Measurements from ENCODE around the gene ACSF2. TPM values are rescaled to one million over a fixed set of nuclear protein-coding genes. Genes with fewer than 3 reads are reported as not detected.

The ACSF2 gene
- polyA plus RNA-seq, 10 donors: 42.8 to 77.0 (median 58.3) TPM

DNA sequence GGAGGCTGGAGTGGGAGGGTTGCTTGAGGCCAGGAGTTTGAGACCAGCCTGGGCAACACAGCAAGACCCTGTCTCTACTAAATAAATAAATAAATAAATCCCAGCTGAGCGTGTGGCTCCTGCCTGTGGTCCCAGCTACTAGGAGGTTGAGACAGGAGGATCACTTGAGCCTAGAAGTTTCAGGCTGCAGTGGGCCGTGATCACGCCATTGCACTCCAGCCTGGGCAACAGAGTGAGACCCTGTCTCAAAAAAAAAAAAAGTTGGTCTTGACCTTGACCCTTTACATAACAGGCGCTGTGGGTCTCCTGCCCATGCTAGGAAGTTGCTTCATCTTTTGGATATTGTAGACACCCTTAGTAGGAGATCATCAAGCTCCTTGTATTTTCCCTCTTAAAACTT, 11.4 kb downstream of the ACSF2 start:
- no peak for DNase-seq

GRCh38 chr17:50439008-50439407, 13.0 kb downstream of the ACSF2 start:
- DNase-seq: no peak

GRCh38 chr17:50440172-50440837, 14.3 kb downstream of the ACSF2 start:
- no peak for DNase-seq

- no peak for DNase-seq
These were observed 15.1 kb downstream of the ACSF2 start for GRCh38 chr17:50440838-50441829.

- peak in 2 of 3 donors; percentile 47 to 55 for DNase-seq
These were observed 17.5 kb downstream of the ACSF2 start for GRCh38 chr17:50443505-50443974.

DNA sequence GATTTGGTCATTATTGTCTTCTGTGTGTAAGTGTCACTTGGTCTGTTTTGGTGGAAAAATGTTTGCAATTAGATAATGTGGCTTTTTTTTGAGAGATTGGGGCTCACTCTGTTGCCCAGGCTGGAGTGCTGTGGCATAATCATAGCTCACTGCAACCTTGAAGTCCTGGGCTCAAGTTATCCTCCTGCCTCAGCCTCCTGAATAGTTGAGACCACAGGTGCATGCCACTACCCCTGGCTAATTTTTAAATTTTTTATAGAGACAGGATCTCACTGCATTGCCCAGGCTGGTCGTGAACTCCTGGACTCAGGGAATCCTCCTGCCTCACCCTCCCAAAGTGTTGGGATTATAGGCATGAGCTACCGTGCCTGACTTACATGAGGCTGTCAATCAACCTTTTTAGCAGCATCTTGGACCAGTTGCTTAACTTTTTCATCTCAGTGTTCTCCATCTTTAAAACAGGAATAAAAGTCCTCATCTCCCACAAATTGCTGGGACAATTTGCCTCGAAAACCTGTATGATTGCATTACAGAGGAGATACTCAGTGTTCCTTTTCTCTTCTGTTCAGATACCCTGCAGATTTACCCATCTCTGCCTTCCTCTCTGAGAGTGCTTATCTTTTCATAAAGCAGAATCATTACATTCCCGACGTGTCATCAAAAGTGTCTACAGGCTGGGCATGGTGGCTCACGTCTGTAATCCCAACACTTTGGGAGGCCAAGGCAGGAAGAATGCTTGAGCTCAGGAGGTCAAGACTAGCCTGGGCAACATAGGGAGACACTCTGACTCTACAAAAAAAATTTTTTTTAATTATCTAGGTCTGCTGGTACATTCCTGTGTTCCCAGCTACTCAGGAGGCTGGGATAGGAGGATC, 19.1 kb downstream of the ACSF2 start:
- DNase-seq: no peak

DNA sequence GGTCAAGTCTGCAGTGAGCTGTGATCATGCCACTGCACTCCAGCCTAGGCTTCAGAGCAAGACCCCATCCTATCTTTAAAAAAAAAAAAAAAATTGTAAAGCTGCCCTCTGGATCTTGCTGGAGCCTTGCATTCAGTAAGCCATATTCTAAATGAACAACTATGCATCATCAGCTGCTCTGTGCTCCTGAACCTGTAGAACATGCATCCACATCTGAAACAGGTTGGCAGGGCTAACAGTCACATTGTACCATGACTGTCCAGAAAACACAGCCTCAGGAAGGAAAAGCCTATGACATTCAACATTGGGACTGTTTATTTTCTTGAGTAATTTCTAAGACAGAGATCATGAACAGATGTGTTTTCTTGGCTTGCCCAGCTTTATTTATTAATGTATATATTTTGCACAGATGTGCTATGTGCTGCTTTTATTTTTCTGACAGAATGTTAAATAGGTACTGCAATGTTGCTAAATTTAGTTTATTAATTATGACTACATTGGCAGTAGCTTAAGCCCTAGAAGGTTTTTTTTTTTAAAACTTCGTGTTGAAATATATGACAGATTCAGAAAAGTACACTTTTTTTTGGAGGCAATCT, 19.8 kb downstream of the ACSF2 start:
- DNase-seq: peak in 1 of 3 donors; percentile 49

- no peak for DNase-seq
These were observed 22.0 kb downstream of the ACSF2 start for GRCh38 chr17:50447870-50448595.

- DNase-seq: no peak
These were observed 22.6 kb downstream of the ACSF2 start for GRCh38 chr17:50448643-50449042.

GRCh38 chr17:50451943-50452629, 26.1 kb downstream of the ACSF2 start:
- DNase-seq: no peak

DNA sequence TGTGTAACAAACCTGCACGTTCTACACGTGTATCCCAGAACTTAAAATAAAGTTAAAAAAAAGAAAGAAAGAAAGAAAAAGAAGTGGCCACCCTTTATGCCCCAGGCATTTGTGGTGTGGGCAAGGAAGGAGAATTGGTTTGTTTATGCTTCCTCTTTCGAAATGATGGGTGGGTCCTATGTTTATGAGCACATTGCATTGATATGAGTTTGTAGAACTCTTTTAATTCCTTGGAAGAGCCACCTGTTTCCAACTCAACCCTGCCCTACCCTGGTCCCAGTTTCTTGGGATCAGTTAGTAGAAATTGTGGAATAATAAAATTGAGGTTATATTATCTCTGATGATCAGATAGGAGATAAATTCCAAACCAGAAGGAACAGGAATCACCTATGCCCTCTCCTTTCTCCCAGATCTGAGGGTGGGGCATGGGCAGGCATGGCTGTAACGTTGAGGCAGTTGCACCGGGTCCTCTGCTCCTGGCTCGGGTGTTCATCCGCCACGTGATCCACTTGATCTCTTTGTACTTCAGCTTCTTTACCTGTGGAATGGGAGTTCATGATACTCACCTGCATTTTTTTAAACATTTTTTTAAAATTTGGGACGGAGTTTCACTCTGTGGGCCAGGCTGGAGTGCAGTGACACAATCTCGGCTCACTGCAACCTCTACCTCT, 26.7 kb downstream of the ACSF2 start:
- no peak for DNase-seq

GRCh38 chr17:50453901-50454300, 27.9 kb downstream of the ACSF2 start:
- DNase-seq: no peak

DNA sequence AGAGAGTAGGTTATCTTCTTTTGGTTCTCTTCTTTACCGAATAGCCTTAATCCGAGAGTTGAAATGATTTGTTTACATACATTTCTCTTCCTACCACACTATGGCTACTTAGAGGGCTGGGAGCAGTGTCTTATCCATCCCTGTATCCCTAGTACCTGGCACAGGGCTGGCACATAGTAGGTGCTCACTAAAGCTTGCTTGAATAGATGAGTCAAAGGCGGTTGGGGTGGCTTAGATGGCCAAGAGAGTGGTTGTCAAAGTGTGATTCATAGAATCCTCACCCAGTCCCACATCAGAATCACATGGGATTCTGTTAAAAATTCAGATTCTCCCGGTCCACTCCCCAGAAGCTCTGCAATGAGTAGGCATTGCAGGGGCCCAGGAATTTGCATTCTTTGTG, 31.6 kb downstream of the ACSF2 start:
- DNase-seq: no peak

DNA sequence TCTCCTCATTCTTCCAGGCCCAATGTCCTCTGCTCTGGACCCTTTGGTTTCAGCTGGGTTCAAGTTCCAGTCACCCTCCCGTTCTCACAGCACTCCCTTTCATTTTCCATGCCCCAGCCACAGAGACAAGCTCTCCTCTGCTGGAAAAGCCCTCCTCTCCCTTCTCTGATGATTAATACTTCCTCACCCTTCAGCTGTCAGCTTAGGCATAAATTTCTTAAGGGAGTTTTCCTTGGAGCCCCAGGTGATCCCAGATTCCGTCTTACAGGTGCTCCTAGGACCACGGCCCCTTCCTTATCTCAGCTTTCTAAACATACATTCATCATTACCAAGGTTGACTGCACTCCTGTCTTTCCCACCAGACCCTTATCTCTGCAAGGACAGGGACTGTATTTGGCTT, 32.3 kb downstream of the ACSF2 start:
- no peak for DNase-seq

DNA sequence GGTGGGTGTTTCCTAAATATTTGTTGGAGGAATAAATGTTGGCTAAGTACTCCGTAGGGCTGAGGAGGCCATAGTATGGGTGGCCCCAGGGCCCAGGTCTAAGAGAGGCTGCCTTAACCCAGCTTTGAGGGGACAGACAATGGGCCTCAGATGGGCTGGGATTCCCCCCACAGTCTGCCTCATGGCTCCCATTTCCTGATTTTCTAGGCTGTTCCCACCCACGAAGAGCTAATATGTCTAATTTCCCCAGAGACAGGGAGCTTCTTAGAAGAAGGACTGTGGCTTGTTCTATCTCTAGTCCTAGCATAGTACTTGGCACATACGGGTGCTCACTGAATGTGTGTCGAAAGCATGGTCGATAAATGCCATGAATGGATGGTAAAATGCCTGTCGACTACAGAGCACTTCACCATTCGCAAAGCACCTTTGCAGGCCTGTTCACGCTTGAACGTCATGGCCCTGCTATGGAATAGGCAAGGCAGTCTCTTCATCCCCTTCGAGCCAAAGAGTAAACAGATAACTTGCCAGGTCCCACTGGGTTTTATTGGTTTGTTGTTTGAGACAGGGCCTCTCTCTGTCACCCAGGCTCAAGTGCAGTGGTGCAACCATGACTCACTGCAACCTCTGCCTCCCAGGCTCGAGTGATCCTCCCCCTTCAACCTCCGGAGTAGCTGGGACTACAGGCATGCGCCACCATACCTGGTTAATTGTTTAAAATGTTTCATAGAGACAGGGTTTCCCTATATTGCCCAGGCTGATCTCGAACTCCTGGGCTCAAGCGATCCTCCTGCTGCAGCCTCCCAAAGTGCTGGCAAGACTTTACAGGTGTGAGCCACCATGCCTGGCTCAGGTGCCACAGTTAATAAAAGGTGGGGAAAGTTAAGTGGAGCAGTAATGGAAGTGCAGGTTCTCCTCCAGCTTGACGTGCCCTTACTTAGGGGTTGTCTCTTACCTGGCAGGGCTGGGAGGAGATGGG, 33.0 kb downstream of the ACSF2 start:
- DNase-seq: no peak

GRCh38 chr17:50459756-50460155, 33.7 kb downstream of the ACSF2 start:
- DNase-seq: no peak

- DNase-seq: no peak
These were observed 35.0 kb downstream of the ACSF2 start for GRCh38 chr17:50460831-50461526.

Data from muscle of back (tissue), 11 donors.